Measurements from ENCODE around the gene KCNJ4.

- TF ChIP-seq CTCF (IDR thresholded peaks at IDR 0.05) (no peak), POLR2A (IDR thresholded peaks at IDR 0.05) (no peak)
Measured at GRCh38 chr22:38481871-38482332, 26.9 kb upstream of the KCNJ4 start.
